GM12801 (cell line): ENCODE measurements around the gene HES7.
A peak's percentile ranks its signal among the peaks of the same experiment; 100 is the strongest.

ENCODE experiments used
- TF ChIP-seq, protein P1 (sequence below): IDR thresholded peaks from one replicate; pipeline ENCODE4 v1.5.1; 2011; ENCODE audit warnings: control low read depth; ENCODE audit not compliant: insufficient read length; ENCODE audit errors: extremely low read depth

Gene HES7

DNA sequence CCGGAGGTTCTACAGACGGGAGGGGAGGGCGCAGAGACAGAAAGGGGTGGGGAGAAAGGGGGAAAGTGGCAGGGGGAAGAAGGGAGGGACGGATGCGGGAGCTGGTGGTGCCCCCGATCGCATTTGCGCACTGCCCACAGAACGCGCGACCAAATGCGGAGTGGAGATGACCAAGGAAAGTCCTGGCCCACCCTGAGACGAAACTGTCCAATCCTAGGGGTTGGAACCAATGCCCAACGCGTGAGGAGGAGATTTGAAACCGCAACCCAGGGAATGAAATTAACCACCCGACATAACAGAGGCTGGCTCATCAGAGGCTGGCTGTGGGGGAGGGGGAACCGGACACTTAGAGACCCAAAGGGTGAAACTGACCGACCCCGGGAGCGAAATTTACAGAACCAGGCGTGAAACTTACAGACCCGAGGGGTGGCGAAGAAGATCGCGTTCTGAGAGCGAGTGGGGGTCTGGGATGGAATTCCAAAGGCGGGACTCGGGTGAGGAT lies 1.4 kb downstream of the HES7 start:
- TF ChIP-seq, protein P1, sequence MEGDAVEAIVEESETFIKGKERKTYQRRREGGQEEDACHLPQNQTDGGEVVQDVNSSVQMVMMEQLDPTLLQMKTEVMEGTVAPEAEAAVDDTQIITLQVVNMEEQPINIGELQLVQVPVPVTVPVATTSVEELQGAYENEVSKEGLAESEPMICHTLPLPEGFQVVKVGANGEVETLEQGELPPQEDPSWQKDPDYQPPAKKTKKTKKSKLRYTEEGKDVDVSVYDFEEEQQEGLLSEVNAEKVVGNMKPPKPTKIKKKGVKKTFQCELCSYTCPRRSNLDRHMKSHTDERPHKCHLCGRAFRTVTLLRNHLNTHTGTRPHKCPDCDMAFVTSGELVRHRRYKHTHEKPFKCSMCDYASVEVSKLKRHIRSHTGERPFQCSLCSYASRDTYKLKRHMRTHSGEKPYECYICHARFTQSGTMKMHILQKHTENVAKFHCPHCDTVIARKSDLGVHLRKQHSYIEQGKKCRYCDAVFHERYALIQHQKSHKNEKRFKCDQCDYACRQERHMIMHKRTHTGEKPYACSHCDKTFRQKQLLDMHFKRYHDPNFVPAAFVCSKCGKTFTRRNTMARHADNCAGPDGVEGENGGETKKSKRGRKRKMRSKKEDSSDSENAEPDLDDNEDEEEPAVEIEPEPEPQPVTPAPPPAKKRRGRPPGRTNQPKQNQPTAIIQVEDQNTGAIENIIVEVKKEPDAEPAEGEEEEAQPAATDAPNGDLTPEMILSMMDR = no peak

DNA sequence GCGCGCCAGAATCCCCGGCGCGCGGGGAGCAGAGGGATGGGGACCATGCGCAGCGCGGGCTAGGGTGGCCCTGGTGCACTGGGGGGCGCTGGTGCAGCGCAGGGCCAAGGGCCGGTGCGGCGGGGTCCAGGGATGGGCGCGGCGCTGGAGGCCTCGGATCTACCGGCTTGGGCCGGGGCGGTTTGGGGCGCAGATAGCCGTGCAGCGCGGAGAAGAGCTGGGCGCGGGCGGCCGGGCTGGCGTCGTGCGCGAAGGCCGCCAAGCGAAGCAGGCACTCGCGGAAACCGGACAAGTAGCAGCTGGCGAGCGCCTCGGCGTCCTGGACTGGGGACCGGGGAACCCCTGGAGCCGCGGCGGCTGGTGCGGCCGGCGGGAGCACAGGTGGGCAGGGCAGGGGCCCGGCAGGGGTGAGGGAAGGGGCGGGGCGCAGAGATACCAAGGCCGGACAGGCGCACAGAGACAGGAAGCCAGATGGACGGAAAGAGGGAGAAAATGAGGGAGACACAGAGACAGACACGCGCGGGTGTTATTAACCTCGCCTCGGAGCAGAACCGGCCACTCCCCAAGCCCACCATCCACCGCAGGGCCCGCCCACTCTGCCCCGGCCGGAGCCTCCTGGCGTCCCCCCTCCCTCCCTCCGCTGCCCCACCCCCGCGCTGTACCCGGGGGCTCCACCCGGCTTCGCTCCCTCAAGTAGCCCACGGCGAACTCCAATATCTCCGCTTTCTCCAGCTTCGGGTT lies 2.1 kb downstream of the HES7 start:
- TF ChIP-seq, protein P1 = no peak

DNA sequence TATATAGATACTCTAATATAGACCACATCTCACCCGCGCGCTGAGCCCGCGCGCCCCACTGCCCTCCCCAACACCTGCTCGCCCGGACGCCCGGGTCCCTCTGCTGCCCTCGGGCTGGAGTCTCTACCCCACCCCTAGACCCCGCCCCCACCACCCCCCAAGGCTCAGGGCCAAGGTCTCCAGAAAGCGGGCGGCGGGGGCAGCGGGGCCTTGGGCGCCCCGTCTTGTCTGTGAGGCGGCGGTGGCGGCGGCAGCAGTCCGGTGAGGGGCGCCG lies 2.6 kb downstream of the HES7 start:
- TF ChIP-seq, protein P1 = no peak

DNA sequence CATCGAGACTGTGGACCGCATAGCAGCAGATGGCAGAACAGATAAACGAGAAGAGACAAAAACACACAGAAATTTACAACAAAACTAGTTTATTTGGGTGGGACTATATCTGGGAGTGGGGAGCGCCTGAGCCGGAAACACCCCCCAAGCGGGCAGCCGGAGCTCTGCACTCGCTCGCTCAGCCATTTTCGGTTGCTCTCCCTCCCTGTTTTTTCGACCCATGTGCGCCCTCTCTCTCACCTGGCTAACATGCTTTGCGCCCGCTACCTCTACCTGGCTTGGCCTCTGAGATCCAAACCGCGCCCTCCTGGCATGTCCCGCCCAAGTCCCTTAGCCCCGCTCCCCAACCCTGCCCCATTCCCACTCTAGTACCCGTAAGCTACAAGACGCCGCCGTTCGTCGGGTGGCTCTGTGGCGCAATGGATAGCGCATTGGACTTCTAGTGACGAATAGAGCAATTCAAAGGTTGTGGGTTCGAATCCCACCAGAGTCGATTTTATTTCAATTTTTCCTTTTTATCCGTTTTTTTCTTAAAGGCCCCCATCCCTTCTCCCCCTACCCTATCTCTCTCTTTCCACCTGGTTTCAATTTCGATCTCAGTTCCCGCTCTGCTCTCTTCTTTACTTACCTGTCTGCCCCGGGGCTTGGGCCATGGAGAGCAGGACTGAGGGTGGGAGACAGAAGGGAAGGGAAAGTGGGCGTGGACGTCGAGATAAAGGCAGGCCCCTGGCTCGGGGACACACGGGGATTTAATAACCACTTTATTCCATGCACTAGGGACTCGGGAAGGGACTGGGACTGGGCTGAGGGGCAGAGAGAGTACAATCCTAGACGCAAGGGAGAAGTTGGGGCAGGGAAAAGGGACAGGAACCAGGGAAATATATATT lies 3.1 kb downstream of the HES7 start:
- TF ChIP-seq, protein P1 = no peak

DNA sequence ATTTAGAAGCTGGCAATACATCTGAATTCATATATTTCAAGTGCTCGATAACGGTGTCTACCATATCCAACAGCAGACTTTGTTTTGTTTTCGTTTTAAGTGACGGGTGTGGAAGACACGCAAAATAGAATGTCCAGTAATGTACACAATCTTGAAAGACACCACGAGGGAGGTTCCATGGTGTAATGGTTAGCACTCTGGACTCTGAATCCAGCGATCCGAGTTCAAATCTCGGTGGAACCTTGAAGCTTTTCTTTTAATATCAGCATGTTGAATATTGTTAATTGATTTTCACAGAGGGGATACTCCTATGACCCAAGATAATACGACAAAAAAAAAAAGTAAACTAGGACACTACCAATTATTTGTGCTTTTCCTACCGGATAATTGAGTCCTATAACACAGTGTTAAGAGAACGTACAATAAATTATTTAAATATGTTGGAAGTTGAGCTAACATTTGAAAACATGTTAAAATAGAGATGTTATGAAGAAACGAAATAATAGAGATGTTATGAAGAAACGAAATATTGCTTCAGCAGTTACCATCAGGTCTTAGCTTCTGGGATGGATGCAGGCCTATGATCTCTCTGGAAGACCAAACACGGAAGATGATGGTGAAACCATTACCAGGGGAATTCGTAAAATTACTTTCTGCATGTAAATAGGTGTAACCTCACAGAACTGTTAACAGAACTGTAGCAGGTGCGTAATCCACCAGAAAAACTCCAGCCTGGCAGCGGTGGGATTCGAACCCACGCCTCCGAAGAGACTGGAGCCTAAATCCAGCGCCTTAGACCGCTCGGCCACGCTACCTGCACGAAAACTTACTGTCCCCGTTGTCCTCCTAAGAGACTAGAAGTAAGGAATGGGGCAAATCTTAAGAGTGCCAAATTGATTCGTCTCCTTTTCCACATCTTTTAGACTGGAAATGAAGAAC lies 4.1 kb downstream of the HES7 start:
- TF ChIP-seq, protein P1 = no peak

DNA sequence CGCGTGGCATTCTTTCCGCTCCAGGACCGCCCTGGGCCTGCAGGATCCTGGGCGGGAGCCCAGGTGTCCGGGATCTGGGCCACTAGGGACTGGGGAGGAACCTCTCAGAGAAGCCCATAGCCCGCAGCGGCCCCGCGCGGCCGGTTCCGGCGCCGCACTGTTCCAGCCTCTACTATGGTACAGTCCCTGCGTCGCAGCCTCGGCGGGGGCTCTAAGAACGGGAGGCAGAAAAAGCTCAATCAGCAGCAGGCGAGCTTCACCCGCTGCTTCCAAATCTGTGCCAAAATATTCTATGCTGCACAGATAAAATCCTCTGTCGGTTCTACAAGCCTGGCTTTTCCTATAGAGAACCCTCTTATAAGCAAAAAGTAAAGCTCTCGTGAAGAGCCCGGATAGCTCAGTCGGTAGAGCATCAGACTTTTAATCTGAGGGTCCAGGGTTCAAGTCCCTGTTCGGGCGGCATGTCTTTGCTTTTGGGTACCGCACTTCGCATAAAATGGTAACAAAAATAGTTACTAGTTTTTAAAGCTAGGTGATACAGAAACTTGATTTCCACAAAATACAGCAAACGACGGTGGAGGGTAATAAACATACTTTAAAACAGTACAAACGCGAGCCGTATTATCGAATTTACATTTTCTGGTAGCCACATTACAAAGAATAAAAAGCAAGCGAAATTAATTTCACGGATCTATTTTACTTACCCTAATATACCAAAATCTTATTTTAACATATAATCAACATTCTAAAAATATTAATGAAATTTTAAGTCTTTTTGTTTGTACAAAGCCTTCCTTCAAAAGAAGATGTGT lies 4.9 kb downstream of the HES7 start:
- TF ChIP-seq, protein P1 = peak; percentile 56
